K562 (cell line): ENCODE data around the gene CPTP. TPM values are rescaled to one million over a fixed set of nuclear protein-coding genes. Genes with fewer than 3 reads are reported as not detected.

Experiments
- ATAC-seq: fragments of 200-7000 bp; cut with Tn5 transposase; 3 replicates; pipeline ENCODE4 v1.9.1; 2020; ENCODE audit warnings: moderate library complexity
- BruUV-seq: library from RNA; stranded (reverse); fragments of 400-500 nt; replicated peaks from 2 replicates; lab custom pipeline; 2021; lab: Mats Ljungman, UMichigan
- CTCF ChIA-PET: fragments of 300-600 bp; formaldehyde crosslinking; extraction: SDS; loops from one replicate; lab custom pipeline; 2021; ENCODE audit warnings: low intra/inter-chr PET ratio; lab: Yijun Ruan, JAX
- POLR2A ChIA-PET: fragments of 300-600, 350-650 bp; sonication (Branson Sonifier 250); formaldehyde crosslinking; extraction: SDS; loops from one replicate; lab custom pipeline; 2021; ENCODE audit warnings: antibody characterized with exemption, inconsistent platforms; lab: Yijun Ruan, JAX
- DNase-seq, 4 experiments: peaks; one replicate each; pipeline versions ENCODE4 v3.0.0 to v3.0.0-alpha.2; 2011 to 2018; ENCODE audit warnings: low spot score in 3 of 4, mixed read lengths in 3 of 4; ENCODE audit errors: extremely low read depth in 1 of 4
- FAIRE-seq: peaks from 2 replicates; lab custom pipeline; 2011; peaks lifted over from hg19 to GRCh38; lab: Jason Lieb, UNC
- H2AFZ ChIP-seq: 2 replicates; pipeline ENCODE4 v1.6.0; 2011; ENCODE audit warnings: low read depth, low read length, control low read depth, inconsistent platforms
- H3K27ac ChIP-seq: fragments of 200-600 bp; 3 replicates; pipeline ENCODE4 v1.8.0; 2011; ENCODE audit warnings: low read depth, mild to moderate bottlenecking, control low read depth, inconsistent platforms, low read length, moderate library complexity, mixed read lengths; ENCODE audit errors: extremely low read depth
- H3K27me3 ChIP-seq, 2 experiments: fragments of 300-600 bp in 1 of 2; 2 replicates in 1 of 2; 3 replicates in 1 of 2; pipeline versions ENCODE4 v1.6.0 to v1.8.0; 2011; ENCODE audit warnings: inconsistent platforms in 2 of 2, low read length in 2 of 2, mild to moderate bottlenecking in 1 of 2, mixed read lengths in 1 of 2, moderate library complexity in 1 of 2; ENCODE audit not compliant: control insufficient read depth in 2 of 2, insufficient read depth in 2 of 2
- H3K36me3 ChIP-seq: fragments of 300-600 bp; 3 replicates; pipeline ENCODE4 v1.8.0; 2011; ENCODE audit warnings: mild to moderate bottlenecking, low read length, inconsistent platforms; ENCODE audit not compliant: control insufficient read depth, insufficient read depth
- H3K4me1 ChIP-seq, 2 experiments: fragments of 200-600 bp in 1 of 2; replicated peaks in 1 of 2; 2 replicates in 1 of 2; 3 replicates in 1 of 2; pipeline versions ENCODE4 v1.5.1 to v1.8.0; 2011; ENCODE audit warnings: inconsistent platforms in 2 of 2, low read length in 2 of 2, mild to moderate bottlenecking in 1 of 2, mixed read lengths in 1 of 2, moderate library complexity in 1 of 2; ENCODE audit not compliant: control insufficient read depth in 2 of 2, insufficient read depth in 2 of 2
- H3K4me2 ChIP-seq: 2 replicates; pipeline ENCODE4 v1.6.1; 2011; ENCODE audit warnings: low read length, control low read depth, inconsistent platforms, mixed read lengths; ENCODE audit not compliant: insufficient read depth
- H3K4me3 ChIP-seq: fragments of 200-600 bp; sonication (generic), shearing (Covaris generic); 2 replicates; pipeline ENCODE4 v1.5.1; 2016; ENCODE audit warnings: control low read depth, inconsistent platforms
- H3K79me2 ChIP-seq: fragments of 200-600 bp; 3 replicates; pipeline ENCODE4 v1.8.0; 2011; ENCODE audit warnings: low read length, inconsistent platforms; ENCODE audit not compliant: control insufficient read depth, insufficient read depth
- H3K9ac ChIP-seq, 2 experiments: 2 replicates each; pipeline versions ENCODE4 v1.6.0 to v1.6.1; 2011; ENCODE audit warnings: low read depth in 2 of 2, low read length in 2 of 2, control low read depth in 1 of 2, inconsistent platforms in 1 of 2, mild to moderate bottlenecking in 1 of 2, mixed read lengths in 1 of 2; ENCODE audit not compliant: insufficient read depth in 1 of 2
- H3K9me1 ChIP-seq: one replicate; pipeline ENCODE4 v1.6.0; 2011; ENCODE audit warnings: inconsistent platforms, mild to moderate bottlenecking, low read length, moderate library complexity; ENCODE audit not compliant: control insufficient read depth, insufficient read depth
- H3K9me3 ChIP-seq: replicated peaks from 2 replicates; pipeline ENCODE4 v1.5.1; 2011; ENCODE audit warnings: low read depth, low read length, inconsistent platforms; ENCODE audit not compliant: control insufficient read depth, insufficient read depth
- H4K20me1 ChIP-seq: replicated peaks from 2 replicates; pipeline ENCODE4 v1.6.1; 2011; ENCODE audit warnings: low read length, inconsistent platforms, mixed read lengths; ENCODE audit not compliant: control insufficient read depth, insufficient read depth
- CHD2 ChIP-seq: IDR thresholded peaks from 2 replicates; pipeline ENCODE4 v1.6.1; 2011; ENCODE audit warnings: low read depth, low read length
- EWSR1 ChIP-seq: fragments of 450-650 bp; IDR thresholded peaks from 2 replicates; pipeline ENCODE4 v1.6.1; 2018; ENCODE audit warnings: borderline replicate concordance, mild to moderate bottlenecking, low read depth, moderate library complexity; ENCODE audit not compliant: partially characterized antibody
- FOXP4 ChIP-seq: sonication (generic); formaldehyde crosslinking; IDR thresholded peaks from 2 replicates; pipeline ENCODE4 v1.8.0; 2022; ENCODE audit warnings: mild to moderate bottlenecking, missing genetic modification reagents, borderline replicate concordance
- HDGF ChIP-seq: fragments of 450-650 bp; IDR thresholded peaks from 2 replicates; pipeline ENCODE4 v1.6.1; 2016
- NFYB ChIP-seq: IDR thresholded peaks from 2 replicates; pipeline ENCODE4 v1.6.1; 2011; ENCODE audit warnings: mild to moderate bottlenecking, moderate library complexity; ENCODE audit not compliant: insufficient read length; ENCODE audit errors: extremely low read depth
- NR4A1 ChIP-seq, 2 experiments: fragments of 250-450 bp in 1 of 2; fragments of 450-650 bp in 1 of 2; sonication (Bioruptor Pico) in 1 of 2; IDR thresholded peaks; 2 replicates each; pipeline versions ENCODE4 v1.4.0 to v1.6.1; 2016 to 2020; ENCODE audit warnings: mild to moderate bottlenecking in 2 of 2, missing compliant biosample characterization in 1 of 2, missing genetic modification characterization in 1 of 2, moderate library complexity in 1 of 2
- PTBP1 ChIP-seq: fragments of 200-400 bp; formaldehyde crosslinking; IDR thresholded peaks from 2 replicates; pipeline ENCODE4 v1.6.1; 2017; ENCODE audit warnings: low read depth, low read length
- RBM25 ChIP-seq: fragments of 200-400 bp; formaldehyde crosslinking; IDR thresholded peaks from 2 replicates; pipeline ENCODE4 v1.6.1; 2018; ENCODE audit warnings: low read length, low read depth, moderate library complexity; ENCODE audit not compliant: severe bottlenecking
- SMAD3 ChIP-seq: fragments of 450-650 bp; formaldehyde crosslinking; conservative IDR thresholded peaks from 2 replicates; pipeline ENCODE4 v1.4.0; 2020; ENCODE audit warnings: mild to moderate bottlenecking
- STAG1 ChIP-seq: sonication (generic); formaldehyde crosslinking; IDR thresholded peaks from 2 replicates; pipeline ENCODE4 v1.5.0; 2020; ENCODE audit warnings: missing genetic modification reagents, borderline replicate concordance
- ZFX ChIP-seq: sonication (generic); formaldehyde crosslinking; IDR thresholded peaks from 2 replicates; pipeline ENCODE4 v1.8.0; 2022; ENCODE audit warnings: mild to moderate bottlenecking, missing genetic modification reagents, moderate library complexity
- ZNF551 ChIP-seq: fragments of 250-450 bp; sonication (Bioruptor Pico); IDR thresholded peaks from 2 replicates; pipeline ENCODE4 v1.5.0; 2021; ENCODE audit warnings: mild to moderate bottlenecking, moderate library complexity
- ZNF561 ChIP-seq: fragments of 450-650 bp; formaldehyde crosslinking; conservative IDR thresholded peaks from 2 replicates; pipeline ENCODE4 v1.4.0; 2020; ENCODE audit warnings: mild to moderate bottlenecking, moderate library complexity
- WGBS: fragments of 100-300 bp; shearing (Covaris generic); methylation state at CpG from one replicate; pipeline ENCODE4 v1.1.6; 2016; ENCODE audit warnings: low coverage, mixed read lengths; ENCODE audit not compliant: insufficient coverage; ENCODE audit errors: missing lambda C conversion rate; 5-methylcytosine and 5-hydroxymethylcytosine counted together
- in situ Hi-C: fragments of 300-500 bp; cut with MboI; formaldehyde crosslinking; loops from 4 replicates; pipeline ENCODE4 v1.15.0; 2018; ENCODE audit warnings: inconsistent platforms, mixed read lengths
- intact Hi-C: fragments of 100-400 bp; cut with micrococcal nuclease; formaldehyde crosslinking; loops from 2 replicates; pipeline ENCODE4 v1.14.2; 2022
- polyA plus RNA-seq, 8 experiments: library from polyadenylated mRNA; depleted of rRNA in 4 of 8; stranded (reverse) in 5 of 8; unstranded in 3 of 8; fragments of >200 nt; fragmentation: Nextera tagmentation in 2 of 8; fragmentation: Illumina TruSeq in 1 of 8; extraction: Ambion mirVana in 2 of 8; extraction: Trizol in 1 of 8; gene quantifications; 2 replicates each; pipeline versions ENCODE4 v1.2.1 to v1.2.3, GENCODE V29; 2011 to 2014; ENCODE audit warnings: inconsistent platforms in 1 of 8, missing spikeins in 1 of 8
- total RNA-seq, 7 experiments: library from RNA; depleted of rRNA in 6 of 7; stranded (reverse); fragments of >200 nt in 6 of 7; fragmentation: Illumina TruSeq in 2 of 7; extraction: Trizol in 2 of 7; gene quantifications; 2 replicates each; pipeline versions ENCODE4 v1.2.1 to v1.2.3, GENCODE V29; 2011 to 2021; ENCODE audit warnings: low replicate concordance in 1 of 7
- TF ChIP-seq, protein P1 (sequence below): sonication (generic); formaldehyde crosslinking; IDR thresholded peaks from 2 replicates; pipeline ENCODE4 v1.8.1; 2023; ENCODE audit warnings: mild to moderate bottlenecking, missing genetic modification reagents, moderate library complexity
- TF ChIP-seq, protein P2 (sequence below): IDR thresholded peaks from 2 replicates; pipeline ENCODE4 v1.6.1; 2012; ENCODE audit warnings: low read depth, low read length, improper control_type of control experiment, borderline replicate concordance
- TF ChIP-seq, protein P3 (sequence below): fragments of 450-650 bp; formaldehyde crosslinking; IDR thresholded peaks from 2 replicates; pipeline ENCODE4 v1.4.0; 2020; ENCODE audit warnings: mild to moderate bottlenecking, moderate library complexity

Gene CPTP
- total and polyA plus RNA-seq, 9 of the 15 experiments (the other 6 are each of a cell fraction or from before 2014, with no cell fraction given) = 0.11 to 25.8 (median 3.5) TPM

GRCh38 chr1:1310476-1311053 lies 14.0 kb upstream of the CPTP start:
- DNase-seq (no peak), FAIRE-seq (no peak), ATAC-seq (no peak)
- intact Hi-C loops = no loop called here
- POLR2A ChIA-PET = interaction anchor here (0.7 to 3.5 kb wide), 5 partner anchors 9 to 59 kb away, joined by 3 to 30 read pairs (median 3); no protein-coding TSS in a partner anchor
- H3K9ac ChIP-seq = peak overlapping the region in 1 of 2 experiments; percentile 97; a peak in 2 of 4 replicates
- H2AFZ ChIP-seq = no peak overlapping the region
- no peak overlapping the region for H3K4me2 ChIP-seq
- H3K4me1 ChIP-seq = peaks cover 29 to 96% of the 10 kb centered on the region in 2 experiments
- no peaks in the 10 kb centered on the region for H3K9me1 ChIP-seq
- no peaks in the 10 kb centered on the region for H3K27me3 ChIP-seq
- H4K20me1 ChIP-seq = peaks cover 16% of the 10 kb centered on the region
- no peaks in the 10 kb centered on the region for H3K9me3 ChIP-seq
- H3K4me3 ChIP-seq = no peak overlapping the region
- H3K27ac ChIP-seq = no peak overlapping the region
- TF ChIP-seq RBM25 (no peak), FOXP4 (CRISPR knock-in tag) (no peak), NFYB (no peak), ZNF551 (no peak), CHD2 (no peak), EWSR1 (no peak), ZNF561 (no peak), SMAD3 (CRISPR knock-in tag) (no peak), ZFX (no peak), HDGF (no peak), NR4A1 (CRISPR knock-in tag; IDR thresholded peaks at IDR 0.05) (no peak), NR4A1 (tag; IDR thresholded peaks at IDR 0.05) (no peak), STAG1 (CRISPR knock-in tag) (no peak), PTBP1 (no peak)
- TF ChIP-seq, protein P1, sequence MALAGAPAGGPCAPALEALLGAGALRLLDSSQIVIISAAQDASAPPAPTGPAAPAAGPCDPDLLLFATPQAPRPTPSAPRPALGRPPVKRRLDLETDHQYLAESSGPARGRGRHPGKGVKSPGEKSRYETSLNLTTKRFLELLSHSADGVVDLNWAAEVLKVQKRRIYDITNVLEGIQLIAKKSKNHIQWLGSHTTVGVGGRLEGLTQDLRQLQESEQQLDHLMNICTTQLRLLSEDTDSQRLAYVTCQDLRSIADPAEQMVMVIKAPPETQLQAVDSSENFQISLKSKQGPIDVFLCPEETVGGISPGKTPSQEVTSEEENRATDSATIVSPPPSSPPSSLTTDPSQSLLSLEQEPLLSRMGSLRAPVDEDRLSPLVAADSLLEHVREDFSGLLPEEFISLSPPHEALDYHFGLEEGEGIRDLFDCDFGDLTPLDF = no peak
- TF ChIP-seq, protein P2, sequence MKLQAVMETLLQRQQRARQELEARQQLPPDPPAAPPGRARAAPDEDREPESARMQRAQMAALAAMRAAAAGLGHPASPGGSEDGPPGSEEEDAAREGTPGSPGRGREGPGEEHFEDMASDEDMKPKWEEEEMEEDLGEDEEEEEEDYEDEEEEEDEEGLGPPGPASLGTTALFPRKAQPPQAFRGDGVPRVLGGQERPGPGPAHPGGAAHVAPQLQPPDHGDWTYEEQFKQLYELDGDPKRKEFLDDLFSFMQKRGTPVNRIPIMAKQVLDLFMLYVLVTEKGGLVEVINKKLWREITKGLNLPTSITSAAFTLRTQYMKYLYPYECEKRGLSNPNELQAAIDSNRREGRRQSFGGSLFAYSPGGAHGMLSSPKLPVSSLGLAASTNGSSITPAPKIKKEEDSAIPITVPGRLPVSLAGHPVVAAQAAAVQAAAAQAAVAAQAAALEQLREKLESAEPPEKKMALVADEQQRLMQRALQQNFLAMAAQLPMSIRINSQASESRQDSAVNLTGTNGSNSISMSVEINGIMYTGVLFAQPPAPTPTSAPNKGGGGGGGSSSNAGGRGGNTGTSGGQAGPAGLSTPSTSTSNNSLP = no peak
- TF ChIP-seq, protein P3, sequence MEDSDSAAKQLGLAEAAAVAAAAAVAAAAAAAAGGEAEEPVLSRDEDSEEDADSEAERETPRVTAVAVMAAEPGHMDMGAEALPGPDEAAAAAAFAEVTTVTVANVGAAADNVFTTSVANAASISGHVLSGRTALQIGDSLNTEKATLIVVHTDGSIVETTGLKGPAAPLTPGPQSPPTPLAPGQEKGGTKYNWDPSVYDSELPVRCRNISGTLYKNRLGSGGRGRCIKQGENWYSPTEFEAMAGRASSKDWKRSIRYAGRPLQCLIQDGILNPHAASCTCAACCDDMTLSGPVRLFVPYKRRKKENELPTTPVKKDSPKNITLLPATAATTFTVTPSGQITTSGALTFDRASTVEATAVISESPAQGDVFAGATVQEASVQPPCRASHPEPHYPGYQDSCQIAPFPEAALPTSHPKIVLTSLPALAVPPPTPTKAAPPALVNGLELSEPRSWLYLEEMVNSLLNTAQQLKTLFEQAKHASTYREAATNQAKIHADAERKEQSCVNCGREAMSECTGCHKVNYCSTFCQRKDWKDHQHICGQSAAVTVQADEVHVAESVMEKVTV (CRISPR knock-in tag) = no peak
- WGBS = 82% methylated on average over 15 of the region's 21 CpGs
- no TSS peak for BruUV-seq
- in situ Hi-C loops = no loop called here
- H3K79me2 ChIP-seq = peaks cover 52% of the 10 kb centered on the region
- peaks cover 64% of the 10 kb centered on the region for H3K36me3 ChIP-seq
- CTCF ChIA-PET = no interaction called here
